ENCODE results near the gene EFNA5.

DNA sequence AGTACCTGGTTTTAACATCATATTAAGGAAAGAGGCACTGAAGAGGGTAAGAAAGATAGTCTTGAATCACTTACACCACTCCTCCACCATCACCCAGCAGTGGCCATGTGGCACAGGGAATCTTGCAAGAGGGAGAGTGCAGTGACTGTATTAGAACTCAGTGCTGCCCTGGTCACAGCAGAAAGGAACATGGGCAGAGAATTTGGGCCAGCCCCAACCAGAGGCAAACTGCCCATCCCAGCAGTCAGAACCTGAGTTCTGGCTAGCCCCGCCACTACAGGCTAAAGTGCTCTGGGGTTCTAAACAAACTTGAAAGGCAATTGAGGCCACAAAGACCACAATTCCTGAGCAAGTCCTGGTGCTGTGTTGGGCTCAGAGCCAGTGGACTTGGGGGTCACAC lies 16.7 kb upstream of the EFNA5 start:
- TF ChIP-seq, protein P1, sequence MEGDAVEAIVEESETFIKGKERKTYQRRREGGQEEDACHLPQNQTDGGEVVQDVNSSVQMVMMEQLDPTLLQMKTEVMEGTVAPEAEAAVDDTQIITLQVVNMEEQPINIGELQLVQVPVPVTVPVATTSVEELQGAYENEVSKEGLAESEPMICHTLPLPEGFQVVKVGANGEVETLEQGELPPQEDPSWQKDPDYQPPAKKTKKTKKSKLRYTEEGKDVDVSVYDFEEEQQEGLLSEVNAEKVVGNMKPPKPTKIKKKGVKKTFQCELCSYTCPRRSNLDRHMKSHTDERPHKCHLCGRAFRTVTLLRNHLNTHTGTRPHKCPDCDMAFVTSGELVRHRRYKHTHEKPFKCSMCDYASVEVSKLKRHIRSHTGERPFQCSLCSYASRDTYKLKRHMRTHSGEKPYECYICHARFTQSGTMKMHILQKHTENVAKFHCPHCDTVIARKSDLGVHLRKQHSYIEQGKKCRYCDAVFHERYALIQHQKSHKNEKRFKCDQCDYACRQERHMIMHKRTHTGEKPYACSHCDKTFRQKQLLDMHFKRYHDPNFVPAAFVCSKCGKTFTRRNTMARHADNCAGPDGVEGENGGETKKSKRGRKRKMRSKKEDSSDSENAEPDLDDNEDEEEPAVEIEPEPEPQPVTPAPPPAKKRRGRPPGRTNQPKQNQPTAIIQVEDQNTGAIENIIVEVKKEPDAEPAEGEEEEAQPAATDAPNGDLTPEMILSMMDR (conservative IDR thresholded peaks at IDR 0.05): no peak
- TF ChIP-seq EZH2 (IDR thresholded peaks at IDR 0.05; ENCODE audit: low read depth): no peak

Data from PC-9 (cell line).